ENCODE measurements around the gene TENM3. TPM values are rescaled to one million over a fixed set of nuclear protein-coding genes. Genes with fewer than 3 reads are reported as not detected.

TENM3 gene
- total RNA-seq, 1 donor = 24.2 TPM

GRCh38 chr4:182748949-182749348, 505.7 kb downstream of the TENM3 start:
- TF ChIP-seq, protein P1, sequence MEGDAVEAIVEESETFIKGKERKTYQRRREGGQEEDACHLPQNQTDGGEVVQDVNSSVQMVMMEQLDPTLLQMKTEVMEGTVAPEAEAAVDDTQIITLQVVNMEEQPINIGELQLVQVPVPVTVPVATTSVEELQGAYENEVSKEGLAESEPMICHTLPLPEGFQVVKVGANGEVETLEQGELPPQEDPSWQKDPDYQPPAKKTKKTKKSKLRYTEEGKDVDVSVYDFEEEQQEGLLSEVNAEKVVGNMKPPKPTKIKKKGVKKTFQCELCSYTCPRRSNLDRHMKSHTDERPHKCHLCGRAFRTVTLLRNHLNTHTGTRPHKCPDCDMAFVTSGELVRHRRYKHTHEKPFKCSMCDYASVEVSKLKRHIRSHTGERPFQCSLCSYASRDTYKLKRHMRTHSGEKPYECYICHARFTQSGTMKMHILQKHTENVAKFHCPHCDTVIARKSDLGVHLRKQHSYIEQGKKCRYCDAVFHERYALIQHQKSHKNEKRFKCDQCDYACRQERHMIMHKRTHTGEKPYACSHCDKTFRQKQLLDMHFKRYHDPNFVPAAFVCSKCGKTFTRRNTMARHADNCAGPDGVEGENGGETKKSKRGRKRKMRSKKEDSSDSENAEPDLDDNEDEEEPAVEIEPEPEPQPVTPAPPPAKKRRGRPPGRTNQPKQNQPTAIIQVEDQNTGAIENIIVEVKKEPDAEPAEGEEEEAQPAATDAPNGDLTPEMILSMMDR (IDR thresholded peaks at IDR 0.05; ENCODE audit: insufficient read depth, low read depth, low read length) = no peak
- DNase-seq (ENCODE audit: low read depth) = no peak

GRCh38 chr4:182749667-182750167, 506.5 kb downstream of the TENM3 start:
- H3K4me3 ChIP-seq (ENCODE audit: low read depth, low read length) = no peak overlapping the region
- no peak for DNase-seq (ENCODE audit: low read depth)
- TF ChIP-seq, protein P1 (IDR thresholded peaks at IDR 0.05; ENCODE audit: insufficient read depth, low read depth, low read length) = no peak

More at GRCh38 chr4:182748949-182749348, 505.7 kb downstream of the TENM3 start:
- no peak overlapping the region for H3K4me3 ChIP-seq (ENCODE audit: low read depth, low read length)

- DNase-seq (ENCODE audit: low read depth) = peak; percentile 33
- TF ChIP-seq, protein P1 (IDR thresholded peaks at IDR 0.05; ENCODE audit: insufficient read depth, low read depth, low read length) = no peak
- no peak overlapping the region for H3K4me3 ChIP-seq (ENCODE audit: low read depth, low read length)
Measured at GRCh38 chr4:182752158-182752910, 509.1 kb downstream of the TENM3 start.

GRCh38 chr4:182754895-182755294, 511.7 kb downstream of the TENM3 start:
- no peak overlapping the region for H3K4me3 ChIP-seq (ENCODE audit: low read depth, low read length)
- no peak for DNase-seq (ENCODE audit: low read depth)
- TF ChIP-seq, protein P1 (IDR thresholded peaks at IDR 0.05; ENCODE audit: insufficient read depth, low read depth, low read length) = no peak

GRCh38 chr4:182756161-182756690, 513.0 kb downstream of the TENM3 start:
- TF ChIP-seq, protein P1 (IDR thresholded peaks at IDR 0.05; ENCODE audit: insufficient read depth, low read depth, low read length) = no peak
- DNase-seq (ENCODE audit: low read depth) = no peak
- H3K4me3 ChIP-seq (ENCODE audit: low read depth, low read length) = no peak overlapping the region

- no peak overlapping the region for H3K4me3 ChIP-seq (ENCODE audit: low read depth, low read length)
- TF ChIP-seq, protein P1 (IDR thresholded peaks at IDR 0.05; ENCODE audit: insufficient read depth, low read depth, low read length) = no peak
- DNase-seq (ENCODE audit: low read depth) = no peak
Measured at GRCh38 chr4:182758273-182758672, 515.1 kb downstream of the TENM3 start.
